Astrocyte of the cerebellum (primary cell): ENCODE data around the gene MND1.
"Not testable (repeated sequence)": the region's sequence is repeated elsewhere in the genome, so short reads cannot be mapped to it uniquely, and the experiment has no call there.

Experiments
- DNase-seq: peaks from one replicate; pipeline ENCODE4 v3.0.0-alpha.2; 2011; ENCODE audit warnings: low read depth
- H3K4me3 ChIP-seq: 2 replicates; pipeline ENCODE4 v1.5.1; 2011; ENCODE audit warnings: mild to moderate bottlenecking, low read depth, low read length, moderate library complexity
- CTCF ChIP-seq: IDR thresholded peaks from 2 replicates; pipeline ENCODE4 v1.5.1; 2012; ENCODE audit warnings: low read length, low read depth, moderate library complexity, mild to moderate bottlenecking; ENCODE audit errors: missing control alignments
- in situ Hi-C: cut with HindIII; loops from 2 replicates; pipeline ENCODE4 v1.10.0; 2017; ENCODE audit warnings: low sequenced_read_pairs

MND1 gene

GRCh38 chr4:153451911-153452657 is 107.6 kb downstream of the MND1 start:
- DNase-seq, result no peak
- in situ Hi-C loops, result no loop called here
- no peak overlapping the region for H3K4me3 ChIP-seq
- no peak for TF ChIP-seq CTCF

- no peak overlapping the region for H3K4me3 ChIP-seq
- in situ Hi-C loops, result no loop called here
- no peak for DNase-seq
- no peak for TF ChIP-seq CTCF
These were observed 108.3 kb downstream of the MND1 start for GRCh38 chr4:153452658-153453378.

GRCh38 chr4:153453402-153453801 is 108.9 kb downstream of the MND1 start:
- H3K4me3 ChIP-seq, result no peak overlapping the region
- no peak for DNase-seq
- TF ChIP-seq CTCF, result no peak
- in situ Hi-C loops, result no loop called here

GRCh38 chr4:153458969-153459368 is 114.5 kb downstream of the MND1 start:
- no peak overlapping the region for H3K4me3 ChIP-seq
- DNase-seq, result no peak
- no peak for TF ChIP-seq CTCF
- in situ Hi-C loops, result no loop called here

- DNase-seq, H3K4me3 ChIP-seq, in situ Hi-C loops: not testable (repeated sequence)
These were observed 117.1 kb downstream of the MND1 start for GRCh38 chr4:153461549-153461948.

- in situ Hi-C loops, result no loop called here
- no peak for TF ChIP-seq CTCF
- DNase-seq, result no peak
- H3K4me3 ChIP-seq, result no peak overlapping the region
These were observed 119.6 kb downstream of the MND1 start for GRCh38 chr4:153464068-153464467.
